ENCODE data around the gene EYA2. TPM values are rescaled to one million over a fixed set of nuclear protein-coding genes. Genes with fewer than 3 reads are reported as not detected.

Gene EYA2
- total RNA-seq, 4 donors from 2014 or later, result 9.9 to 20.1 (median 13.8) TPM

DNA sequence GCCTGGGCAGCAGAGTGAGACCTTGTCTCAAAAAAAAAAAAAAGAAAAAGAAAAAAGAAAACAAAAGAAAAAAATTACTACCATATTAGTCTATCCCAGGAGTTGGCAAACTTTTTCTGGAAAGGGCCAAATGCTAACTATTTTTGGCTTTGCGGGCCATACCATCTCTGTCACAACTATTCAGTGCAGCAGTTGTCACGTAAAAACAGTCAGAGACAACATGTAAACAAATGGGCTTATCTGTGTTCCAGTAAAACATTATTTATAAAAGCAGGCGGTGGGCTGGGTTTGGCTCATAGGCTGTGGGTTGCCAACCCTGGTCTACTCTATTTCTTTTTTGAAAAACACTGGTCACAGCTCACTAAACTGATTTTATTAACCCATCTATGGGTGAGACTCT, 53.4 kb downstream of the EYA2 start:
- intact Hi-C loops (cut with DNase I), result no loop called here
- WGBS, 2 donors, result 65 to 89% methylated on average over 3 of the region's 3 CpGs
- peaks cover 23 to 42% of the 10 kb centered on the region in 2 donors for H3K4me1 ChIP-seq

DNA sequence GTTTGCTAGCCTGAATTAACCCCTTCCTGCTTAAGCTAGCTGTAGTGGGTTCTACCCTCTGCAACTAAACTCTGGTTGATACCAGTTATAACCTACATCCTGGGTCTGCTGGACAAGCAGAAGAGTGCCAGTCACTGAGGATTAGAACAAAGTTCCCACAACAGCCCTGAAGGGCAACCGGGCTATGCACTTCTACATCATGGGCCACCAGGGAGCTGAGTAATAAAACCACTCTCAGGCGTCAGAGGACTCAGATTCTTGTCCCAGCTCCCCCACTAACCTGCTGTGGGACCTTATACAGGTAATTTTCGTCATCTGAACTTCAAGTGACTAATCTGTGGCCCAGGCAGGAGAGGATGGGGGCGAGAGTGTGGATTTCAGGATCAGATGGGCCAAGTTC, 56.8 kb downstream of the EYA2 start:
- no peak overlapping the region for H3K27ac ChIP-seq
- WGBS, 2 donors, result 39 to 51% methylated on average over 4 of the region's 4 CpGs
- H3K27me3 ChIP-seq, result no peaks in the 10 kb centered on the region
- intact Hi-C loops (cut with DNase I), result no loop called here
- peaks cover 1 to 11% of the 10 kb centered on the region in 2 donors for H3K4me1 ChIP-seq
- no peaks in the 10 kb centered on the region for H3K36me3 ChIP-seq
- no peak for DNase-seq
- TF ChIP-seq, protein P1, sequence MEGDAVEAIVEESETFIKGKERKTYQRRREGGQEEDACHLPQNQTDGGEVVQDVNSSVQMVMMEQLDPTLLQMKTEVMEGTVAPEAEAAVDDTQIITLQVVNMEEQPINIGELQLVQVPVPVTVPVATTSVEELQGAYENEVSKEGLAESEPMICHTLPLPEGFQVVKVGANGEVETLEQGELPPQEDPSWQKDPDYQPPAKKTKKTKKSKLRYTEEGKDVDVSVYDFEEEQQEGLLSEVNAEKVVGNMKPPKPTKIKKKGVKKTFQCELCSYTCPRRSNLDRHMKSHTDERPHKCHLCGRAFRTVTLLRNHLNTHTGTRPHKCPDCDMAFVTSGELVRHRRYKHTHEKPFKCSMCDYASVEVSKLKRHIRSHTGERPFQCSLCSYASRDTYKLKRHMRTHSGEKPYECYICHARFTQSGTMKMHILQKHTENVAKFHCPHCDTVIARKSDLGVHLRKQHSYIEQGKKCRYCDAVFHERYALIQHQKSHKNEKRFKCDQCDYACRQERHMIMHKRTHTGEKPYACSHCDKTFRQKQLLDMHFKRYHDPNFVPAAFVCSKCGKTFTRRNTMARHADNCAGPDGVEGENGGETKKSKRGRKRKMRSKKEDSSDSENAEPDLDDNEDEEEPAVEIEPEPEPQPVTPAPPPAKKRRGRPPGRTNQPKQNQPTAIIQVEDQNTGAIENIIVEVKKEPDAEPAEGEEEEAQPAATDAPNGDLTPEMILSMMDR (IDR thresholded peaks at IDR 0.05), result no peak
- TF ChIP-seq POLR2A (IDR thresholded peaks at IDR 0.05), result no peak
- no peaks in the 10 kb centered on the region for H3K9me3 ChIP-seq
- no peak overlapping the region for H3K4me3 ChIP-seq (replicated peaks in 1 of 3)

More for the DNA sequence above, 53.4 kb downstream of the EYA2 start:
- no peaks in the 10 kb centered on the region for H3K9me3 ChIP-seq
- H3K27ac ChIP-seq, result no peak overlapping the region
- no peak for DNase-seq
- no peaks in the 10 kb centered on the region for H3K36me3 ChIP-seq
- H3K4me3 ChIP-seq (replicated peaks in 1 of 3), result no peak overlapping the region
- no peaks in the 10 kb centered on the region for H3K27me3 ChIP-seq
- TF ChIP-seq, protein P1 (IDR thresholded peaks at IDR 0.05), result no peak
- TF ChIP-seq POLR2A (IDR thresholded peaks at IDR 0.05), result no peak

DNA sequence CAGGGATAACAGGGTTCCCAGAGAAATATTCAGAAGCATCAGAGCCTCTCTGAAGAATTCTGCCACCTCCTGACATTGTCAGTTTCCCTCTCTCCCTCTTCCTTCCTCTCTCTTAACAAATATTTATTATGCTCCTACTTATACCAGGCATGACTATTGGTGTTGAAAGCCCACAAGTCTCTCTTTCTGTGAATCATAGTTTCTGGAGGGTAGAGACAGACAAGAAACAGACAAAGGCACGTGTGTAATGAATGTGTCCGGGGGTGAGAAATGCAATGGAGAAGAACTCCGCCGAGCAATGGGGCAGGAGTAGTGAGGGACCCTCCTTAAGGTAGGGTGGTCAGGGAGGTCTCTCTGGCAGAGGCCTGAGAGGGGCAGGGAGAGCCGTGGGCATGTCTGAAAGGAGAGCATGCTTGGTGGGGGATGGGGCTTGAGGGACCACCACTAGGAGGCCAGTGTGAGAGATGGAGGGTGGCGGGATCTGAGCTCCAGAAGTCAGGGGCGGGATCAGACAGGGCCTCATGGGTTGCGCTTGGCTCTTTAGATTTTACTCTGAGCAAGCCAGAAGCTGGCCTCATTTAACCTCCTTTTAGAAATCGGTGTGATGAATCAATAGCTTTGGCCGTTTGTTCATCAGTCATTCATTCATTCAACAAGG, 57.3 kb downstream of the EYA2 start:
- 80 to 81% methylated on average over 10 of the region's 10 CpGs for WGBS, 2 donors
- Histone ChIP-seq H3K4me1 (peaks cover 0 to 6% of the 10 kb centered on the region in 2 donors), H3K36me3 (no peaks in the 10 kb centered on the region), H3K4me3 (replicated peaks in 1 of 3) (no peak overlapping the region), H3K9me3 (no peaks in the 10 kb centered on the region), H3K27me3 (no peaks in the 10 kb centered on the region), H3K27ac (no peak overlapping the region)
- intact Hi-C loops (cut with DNase I), result no loop called here
- TF ChIP-seq, protein P1 (IDR thresholded peaks at IDR 0.05), result no peak
- TF ChIP-seq POLR2A (IDR thresholded peaks at IDR 0.05), result no peak
- no peak for DNase-seq

DNA sequence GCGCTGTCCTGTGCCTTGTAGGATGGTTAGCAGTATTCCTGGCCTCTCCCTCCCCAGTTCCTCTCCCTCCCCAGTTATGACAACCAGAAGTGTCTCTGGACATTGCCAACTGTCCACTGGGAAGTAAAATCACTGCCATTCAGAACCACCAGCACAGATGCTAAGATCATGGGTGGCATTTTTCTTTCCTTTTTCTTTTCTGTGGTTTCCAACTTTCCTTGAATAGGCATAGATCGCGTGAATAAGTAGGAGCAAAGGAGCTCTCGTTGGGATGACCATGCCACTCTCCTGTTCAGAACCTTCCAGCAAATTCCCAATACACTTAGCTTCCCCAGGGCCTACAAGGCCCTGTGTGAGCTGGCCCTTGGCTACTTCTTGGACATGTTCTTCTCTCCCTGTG, 59.0 kb downstream of the EYA2 start:
- Histone ChIP-seq H3K9me3 (no peaks in the 10 kb centered on the region), H3K27me3 (no peaks in the 10 kb centered on the region), H3K4me3 (replicated peaks in 1 of 3) (no peak overlapping the region), H3K4me1 (peaks cover 1 to 3% of the 10 kb centered on the region in 2 donors), H3K27ac (no peak overlapping the region), H3K36me3 (no peaks in the 10 kb centered on the region)
- TF ChIP-seq, protein P1 (IDR thresholded peaks at IDR 0.05), result no peak
- no peak for TF ChIP-seq POLR2A (IDR thresholded peaks at IDR 0.05)
- no peak for DNase-seq
- WGBS, 2 donors, result 73 to 84% methylated on average over 4 of the region's 4 CpGs
- intact Hi-C loops (cut with DNase I), result no loop called here

DNA sequence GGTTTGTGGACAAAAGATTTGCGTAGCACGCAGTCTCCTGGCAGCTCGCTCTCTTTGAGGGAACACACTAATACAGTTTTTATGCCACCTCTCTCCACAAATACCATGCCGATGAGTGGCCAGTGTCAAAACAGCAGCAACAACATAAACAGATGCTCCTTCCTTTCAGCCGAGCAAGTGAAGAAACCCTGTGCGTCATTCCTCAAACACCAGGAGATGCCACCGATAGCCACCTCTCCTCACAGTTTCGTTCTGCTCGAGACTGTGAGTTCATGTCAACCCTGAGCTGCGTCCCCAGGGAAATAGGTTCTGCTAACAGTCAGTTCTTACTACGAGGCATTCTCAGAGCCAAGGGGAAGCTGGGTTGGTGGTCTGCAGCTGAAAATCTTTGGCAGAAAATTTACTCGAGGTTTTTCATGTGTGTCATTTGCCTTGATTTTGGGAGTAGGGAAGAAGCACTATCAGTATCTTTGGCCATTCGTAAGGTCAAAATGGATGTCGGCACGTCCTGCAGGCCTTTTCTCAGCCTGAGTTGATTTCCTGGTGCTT, 59.9 kb downstream of the EYA2 start:
- H3K27me3 ChIP-seq, result no peaks in the 10 kb centered on the region
- no peaks in the 10 kb centered on the region for H3K9me3 ChIP-seq
- no peak for TF ChIP-seq POLR2A (IDR thresholded peaks at IDR 0.05)
- TF ChIP-seq, protein P1 (IDR thresholded peaks at IDR 0.05), result no peak
- H3K4me3 ChIP-seq (replicated peaks in 1 of 3), result no peak overlapping the region
- intact Hi-C loops (cut with DNase I), result no loop called here
- DNase-seq, result no peak
- H3K4me1 ChIP-seq, result peaks cover 11 to 12% of the 10 kb centered on the region in 2 donors
- WGBS, 2 donors, result 80 to 83% methylated on average over 15 of the region's 15 CpGs
- H3K36me3 ChIP-seq, result no peaks in the 10 kb centered on the region
- H3K27ac ChIP-seq, result no peak overlapping the region
